ENCODE measurements around the gene COLEC12. TPM values are rescaled to one million over a fixed set of nuclear protein-coding genes. Genes with fewer than 3 reads are reported as not detected.
A peak's percentile ranks its signal among the peaks of the same experiment; 100 is the strongest.

COLEC12 gene
- polyA plus RNA-seq, result 1 to 10 TPM in 1 of 2 donors, under 1 TPM in 1; 0.75 to 1.2 TPM

- H3K4me3 ChIP-seq (ENCODE audit: low read depth in 1 of 2, low read length in 2 of 2), result peak within 1 kb of the TSS; percentile 41 to 43
- H3K9me3 ChIP-seq (ENCODE audit: control insufficient read depth in 2 of 2, insufficient read depth in 1 of 2, low read depth in 1 of 2, low read length in 1 of 2), result no peaks in the 10 kb centered on the region
- no peaks in the 10 kb centered on the region for H3K36me3 ChIP-seq (ENCODE audit: control insufficient read depth in 2 of 2, insufficient read depth in 2 of 2, low read length in 1 of 2)
- H3K27me3 ChIP-seq (ENCODE audit: control insufficient read depth in 1 of 2, insufficient read depth in 2 of 2, low read length in 2 of 2), result peaks cover 0 to 8% of the 10 kb centered on the region in 2 donors
- peaks cover 0 to 4% of the 10 kb centered on the region in 2 donors for H3K4me1 ChIP-seq (ENCODE audit: control insufficient read depth in 2 of 2, insufficient read depth in 2 of 2, low read length in 1 of 2)
- peak within 1 kb of the TSS in 1 of 2 donors; percentile 45 for H3K27ac ChIP-seq (ENCODE audit: low read depth in 2 of 2, low read length in 1 of 2)
- WGBS, 2 donors, result 7 to 8% methylated on average over 42 to 75 of the region's 75 CpGs
Observed at GRCh38 chr18:500632-501405, at the start of gene COLEC12. TSS of gene COLEC12 (minus strand) at chr18:500701. CDS start at chr18:500514, 187 bp downstream.

- Histone ChIP-seq H3K9me3 (ENCODE audit: control insufficient read depth in 2 of 2, insufficient read depth in 1 of 2, low read depth in 1 of 2, low read length in 1 of 2) (no peaks in the 10 kb centered on the region), H3K27me3 (ENCODE audit: control insufficient read depth in 1 of 2, insufficient read depth in 2 of 2, low read length in 2 of 2) (no peaks in the 10 kb centered on the region), H3K4me1 (ENCODE audit: control insufficient read depth in 2 of 2, insufficient read depth in 2 of 2, low read length in 1 of 2) (no peaks in the 10 kb centered on the region), H3K4me3 (ENCODE audit: low read depth in 1 of 2, low read length in 2 of 2) (no peak overlapping the region), H3K27ac (ENCODE audit: low read depth in 2 of 2, low read length in 1 of 2) (no peak overlapping the region), H3K36me3 (ENCODE audit: control insufficient read depth in 2 of 2, insufficient read depth in 2 of 2, low read length in 1 of 2) (no peaks in the 10 kb centered on the region)
- 73 to 82% methylated on average over 3 of the region's 3 CpGs for WGBS, 2 donors
Observed at GRCh38 chr18:549967-550366, 49.5 kb upstream of the COLEC12 start.

DNA sequence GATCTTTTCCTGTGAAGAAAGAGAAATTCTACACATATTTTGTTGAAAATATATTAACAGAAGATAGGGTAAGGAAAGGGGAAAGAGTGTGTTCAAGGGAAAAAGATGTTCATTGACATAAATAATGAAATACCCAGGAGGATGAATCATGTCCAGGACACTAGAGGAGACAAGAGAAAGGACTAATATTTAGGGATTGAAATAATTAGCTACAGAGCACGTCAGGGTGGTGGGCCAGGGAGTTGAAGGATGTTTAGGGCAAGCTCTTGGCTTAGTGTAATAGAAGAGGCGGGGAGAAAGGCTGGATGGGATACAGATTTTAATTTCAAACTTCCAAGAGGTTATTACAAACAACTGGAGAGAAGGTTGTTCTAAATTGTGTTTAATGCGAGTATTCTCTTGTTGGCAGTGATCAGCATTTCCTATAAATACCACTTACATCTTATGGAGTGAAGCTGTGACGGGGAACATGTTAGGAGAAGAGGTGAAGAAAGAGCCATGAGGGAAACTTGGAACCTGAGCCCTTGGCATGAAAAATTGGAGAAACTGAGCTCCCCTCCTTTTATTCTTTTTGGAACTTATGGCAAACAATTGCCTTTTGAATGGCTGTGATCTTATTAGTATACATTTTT is 43.1 kb upstream of the COLEC12 start:
- Histone ChIP-seq H3K4me3 (ENCODE audit: low read depth in 1 of 2, low read length in 2 of 2) (no peak overlapping the region), H3K4me1 (ENCODE audit: control insufficient read depth in 2 of 2, insufficient read depth in 2 of 2, low read length in 1 of 2) (no peaks in the 10 kb centered on the region), H3K27ac (ENCODE audit: low read depth in 2 of 2, low read length in 1 of 2) (no peak overlapping the region), H3K9me3 (ENCODE audit: control insufficient read depth in 2 of 2, insufficient read depth in 1 of 2, low read depth in 1 of 2, low read length in 1 of 2) (no peaks in the 10 kb centered on the region), H3K27me3 (ENCODE audit: control insufficient read depth in 1 of 2, insufficient read depth in 2 of 2, low read length in 2 of 2) (no peaks in the 10 kb centered on the region), H3K36me3 (ENCODE audit: control insufficient read depth in 2 of 2, insufficient read depth in 2 of 2, low read length in 1 of 2) (no peaks in the 10 kb centered on the region)
- WGBS, 2 donors, result 61 to 62% methylated on average over 4 of the region's 4 CpGs

DNA sequence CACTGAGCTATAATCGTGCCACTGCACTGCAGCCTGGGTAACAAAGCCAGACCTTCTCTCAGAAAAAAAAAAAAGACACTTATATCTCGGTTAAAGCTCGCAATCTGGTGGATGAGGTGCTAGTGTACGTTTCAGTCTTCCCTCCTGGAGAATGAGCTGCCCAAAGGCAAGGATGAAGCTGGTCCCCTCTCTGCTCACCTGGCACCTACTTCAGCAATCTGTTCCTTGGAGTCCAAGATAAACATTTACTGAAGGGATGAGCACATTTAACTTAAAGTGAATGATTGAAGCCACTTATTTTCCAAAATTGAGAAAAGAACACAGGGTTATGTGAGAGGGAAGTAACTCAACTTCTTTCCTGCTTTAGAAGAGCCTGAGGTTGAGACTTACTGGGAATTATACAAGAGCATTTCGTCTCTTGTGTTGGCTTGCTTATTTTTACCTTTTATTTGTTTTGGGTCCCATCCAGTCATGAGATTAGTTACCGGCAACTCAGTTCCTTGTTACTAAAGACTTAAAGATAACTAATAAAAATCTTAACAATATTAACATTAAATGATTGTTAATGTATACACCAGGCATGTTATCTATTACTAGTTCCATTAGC is 33.6 kb upstream of the COLEC12 start:
- Histone ChIP-seq H3K27ac (ENCODE audit: low read depth in 2 of 2, low read length in 1 of 2) (peak overlapping the region; percentile 0 to 16), H3K36me3 (ENCODE audit: control insufficient read depth in 2 of 2, insufficient read depth in 2 of 2, low read length in 1 of 2) (no peaks in the 10 kb centered on the region), H3K27me3 (ENCODE audit: control insufficient read depth in 1 of 2, insufficient read depth in 2 of 2, low read length in 2 of 2) (no peaks in the 10 kb centered on the region), H3K4me1 (ENCODE audit: control insufficient read depth in 2 of 2, insufficient read depth in 2 of 2, low read length in 1 of 2) (no peaks in the 10 kb centered on the region), H3K9me3 (ENCODE audit: control insufficient read depth in 2 of 2, insufficient read depth in 1 of 2, low read depth in 1 of 2, low read length in 1 of 2) (no peaks in the 10 kb centered on the region), H3K4me3 (ENCODE audit: low read depth in 1 of 2, low read length in 2 of 2) (no peak overlapping the region)
- WGBS, 2 donors, result 47 to 54% methylated on average over 6 of the region's 6 CpGs

DNA sequence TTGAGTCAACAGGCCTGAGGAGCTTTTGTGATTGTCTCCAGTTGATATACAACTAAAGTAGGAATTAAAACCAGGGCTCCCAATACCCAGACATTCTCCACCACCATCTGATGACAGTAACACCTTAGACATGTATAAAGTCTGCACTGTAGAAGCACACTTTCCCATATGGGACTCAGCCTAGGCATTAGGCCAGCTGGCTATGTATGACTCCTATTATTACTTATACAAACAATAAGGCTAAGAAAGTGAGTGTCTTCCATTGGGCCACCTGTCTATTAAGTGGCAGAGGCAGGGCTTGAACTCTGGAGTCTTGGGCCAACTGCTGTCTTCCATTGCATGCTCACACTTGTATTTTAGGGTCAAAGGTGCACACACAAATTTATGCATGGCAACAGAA is 32.1 kb upstream of the COLEC12 start:
- Histone ChIP-seq H3K4me1 (ENCODE audit: control insufficient read depth in 2 of 2, insufficient read depth in 2 of 2, low read length in 1 of 2) (no peaks in the 10 kb centered on the region), H3K36me3 (ENCODE audit: control insufficient read depth in 2 of 2, insufficient read depth in 2 of 2, low read length in 1 of 2) (no peaks in the 10 kb centered on the region), H3K4me3 (ENCODE audit: low read depth in 1 of 2, low read length in 2 of 2) (no peak overlapping the region), H3K27me3 (ENCODE audit: control insufficient read depth in 1 of 2, insufficient read depth in 2 of 2, low read length in 2 of 2) (no peaks in the 10 kb centered on the region), H3K27ac (ENCODE audit: low read depth in 2 of 2, low read length in 1 of 2) (no peak overlapping the region), H3K9me3 (ENCODE audit: control insufficient read depth in 2 of 2, insufficient read depth in 1 of 2, low read depth in 1 of 2, low read length in 1 of 2) (no peaks in the 10 kb centered on the region)

- H3K36me3 ChIP-seq (ENCODE audit: control insufficient read depth in 2 of 2, insufficient read depth in 2 of 2, low read length in 1 of 2), result no peaks in the 10 kb centered on the region
- H3K4me1 ChIP-seq (ENCODE audit: control insufficient read depth in 2 of 2, insufficient read depth in 2 of 2, low read length in 1 of 2), result no peaks in the 10 kb centered on the region
- no peaks in the 10 kb centered on the region for H3K9me3 ChIP-seq (ENCODE audit: control insufficient read depth in 2 of 2, insufficient read depth in 1 of 2, low read depth in 1 of 2, low read length in 1 of 2)
- peak overlapping the region in 1 of 2 donors; percentile 22 for H3K27ac ChIP-seq (ENCODE audit: low read depth in 2 of 2, low read length in 1 of 2)
- WGBS, 2 donors, result 44 to 59% methylated on average over 4 of the region's 4 CpGs
- H3K4me3 ChIP-seq (ENCODE audit: low read depth in 1 of 2, low read length in 2 of 2), result no peak overlapping the region
- H3K27me3 ChIP-seq (ENCODE audit: control insufficient read depth in 1 of 2, insufficient read depth in 2 of 2, low read length in 2 of 2), result no peaks in the 10 kb centered on the region
Observed at GRCh38 chr18:532018-532417, 31.5 kb upstream of the COLEC12 start.

GRCh38 chr18:527146-527545 is 26.6 kb upstream of the COLEC12 start:
- no peaks in the 10 kb centered on the region for H3K4me1 ChIP-seq (ENCODE audit: control insufficient read depth in 2 of 2, insufficient read depth in 2 of 2, low read length in 1 of 2)
- 14 to 55% methylated on average over 1 of the region's 1 CpG for WGBS, 2 donors
- H3K27me3 ChIP-seq (ENCODE audit: control insufficient read depth in 1 of 2, insufficient read depth in 2 of 2, low read length in 2 of 2), result no peaks in the 10 kb centered on the region
- H3K36me3 ChIP-seq (ENCODE audit: control insufficient read depth in 2 of 2, insufficient read depth in 2 of 2, low read length in 1 of 2), result no peaks in the 10 kb centered on the region
- H3K4me3 ChIP-seq (ENCODE audit: low read depth in 1 of 2, low read length in 2 of 2), result no peak overlapping the region
- H3K9me3 ChIP-seq (ENCODE audit: control insufficient read depth in 2 of 2, insufficient read depth in 1 of 2, low read depth in 1 of 2, low read length in 1 of 2), result no peaks in the 10 kb centered on the region
- no peak overlapping the region for H3K27ac ChIP-seq (ENCODE audit: low read depth in 2 of 2, low read length in 1 of 2)

DNA sequence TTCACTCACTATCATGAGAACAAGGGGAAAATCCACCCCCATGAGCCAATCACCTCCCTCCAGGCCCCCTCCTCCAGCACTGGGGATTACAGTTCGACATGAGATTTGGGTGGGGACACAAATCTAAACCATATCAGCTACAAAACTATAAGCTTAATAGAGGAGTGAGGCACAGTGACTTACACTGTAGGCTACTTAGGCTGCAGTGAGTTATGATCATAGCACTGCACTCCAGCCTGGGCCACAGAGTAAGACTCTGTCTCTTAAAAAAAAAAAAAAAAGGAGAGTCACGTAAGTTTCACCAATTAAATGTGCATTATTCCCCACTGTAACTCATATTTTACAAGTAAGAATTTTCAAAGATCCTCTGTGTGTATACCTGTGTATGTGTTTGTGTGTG is 26.2 kb upstream of the COLEC12 start:
- 74 to 80% methylated on average over 2 of the region's 2 CpGs for WGBS, 2 donors
- no peak overlapping the region for H3K4me3 ChIP-seq (ENCODE audit: low read depth in 1 of 2, low read length in 2 of 2)
- H3K27me3 ChIP-seq (ENCODE audit: control insufficient read depth in 1 of 2, insufficient read depth in 2 of 2, low read length in 2 of 2), result no peaks in the 10 kb centered on the region
- no peak overlapping the region for H3K27ac ChIP-seq (ENCODE audit: low read depth in 2 of 2, low read length in 1 of 2)
- H3K9me3 ChIP-seq (ENCODE audit: control insufficient read depth in 2 of 2, insufficient read depth in 1 of 2, low read depth in 1 of 2, low read length in 1 of 2), result no peaks in the 10 kb centered on the region
- H3K36me3 ChIP-seq (ENCODE audit: control insufficient read depth in 2 of 2, insufficient read depth in 2 of 2, low read length in 1 of 2), result no peaks in the 10 kb centered on the region
- no peaks in the 10 kb centered on the region for H3K4me1 ChIP-seq (ENCODE audit: control insufficient read depth in 2 of 2, insufficient read depth in 2 of 2, low read length in 1 of 2)

GRCh38 chr18:525036-525797 is 24.7 kb upstream of the COLEC12 start:
- H3K9me3 ChIP-seq (ENCODE audit: control insufficient read depth in 2 of 2, insufficient read depth in 1 of 2, low read depth in 1 of 2, low read length in 1 of 2), result no peaks in the 10 kb centered on the region
- no peaks in the 10 kb centered on the region for H3K36me3 ChIP-seq (ENCODE audit: control insufficient read depth in 2 of 2, insufficient read depth in 2 of 2, low read length in 1 of 2)
- no peak overlapping the region for H3K4me3 ChIP-seq (ENCODE audit: low read depth in 1 of 2, low read length in 2 of 2)
- WGBS, 2 donors, result 73 to 77% methylated on average over 6 of the region's 6 CpGs
- no peaks in the 10 kb centered on the region for H3K4me1 ChIP-seq (ENCODE audit: control insufficient read depth in 2 of 2, insufficient read depth in 2 of 2, low read length in 1 of 2)
- H3K27me3 ChIP-seq (ENCODE audit: control insufficient read depth in 1 of 2, insufficient read depth in 2 of 2, low read length in 2 of 2), result no peaks in the 10 kb centered on the region
- no peak overlapping the region for H3K27ac ChIP-seq (ENCODE audit: low read depth in 2 of 2, low read length in 1 of 2)
